Endothelial cell of umbilical vein (primary cell): Measurements from ENCODE around the gene VDR. TPM values are rescaled to one million over a fixed set of nuclear protein-coding genes. Genes with fewer than 3 reads are reported as not detected.
"Not testable (repeated sequence)": the region's sequence is repeated elsewhere in the genome, so short reads cannot be mapped to it uniquely, and the experiment has no call there.

Experiments
- BruUV-seq: library from RNA; stranded (reverse); fragments of 400-500 nt; replicated peaks from 2 replicates; lab custom pipeline; 2021; lab: Mats Ljungman, UMichigan
- CTCF ChIA-PET: fragments of 300-600, 350-600 bp; sonication (Branson Sonifier 250); formaldehyde crosslinking; loops from one replicate; lab custom pipeline; 2021; ENCODE audit warnings: antibody characterized with exemption, inconsistent platforms; lab: Charles Lee
- POLR2A ChIA-PET: fragments of 300-600, 350-600 bp; sonication (Branson Sonifier 250); formaldehyde crosslinking; loops from one replicate; lab custom pipeline; 2021; ENCODE audit warnings: antibody characterized with exemption, inconsistent platforms; lab: Charles Lee
- DNase-seq: peaks from one replicate; pipeline ENCODE4 v3.0.0-alpha.2; 2011; ENCODE audit warnings: low read depth, low spot score
- FAIRE-seq: peaks from 2 replicates; lab custom pipeline; 2011; peaks lifted over from hg19 to GRCh38; lab: Jason Lieb, UNC
- H2AFZ ChIP-seq: 2 replicates; pipeline ENCODE4 v1.6.0; 2012; ENCODE audit warnings: low read depth, low read length, control low read depth, inconsistent platforms
- H3K27ac ChIP-seq: 2 replicates; pipeline ENCODE4 v1.5.1; 2011; ENCODE audit warnings: low read depth, mild to moderate bottlenecking, control low read depth, low read length, moderate library complexity; ENCODE audit not compliant: insufficient read depth
- H3K27me3 ChIP-seq, 2 experiments: 2 replicates each; pipeline versions ENCODE4 v1.6.0 to v1.6.1; 2011; ENCODE audit warnings: low read length in 2 of 2, mixed read lengths in 1 of 2; ENCODE audit not compliant: control insufficient read depth in 2 of 2, insufficient read depth in 2 of 2
- H3K36me3 ChIP-seq, 2 experiments: 2 replicates in 1 of 2; 3 replicates in 1 of 2; pipeline ENCODE4 v1.5.1; 2011; ENCODE audit warnings: low read length in 2 of 2, mild to moderate bottlenecking in 1 of 2, moderate library complexity in 1 of 2; ENCODE audit not compliant: control insufficient read depth in 2 of 2, insufficient read depth in 2 of 2; ENCODE audit errors: extremely low read depth in 1 of 2
- H3K4me1 ChIP-seq: 3 replicates; pipeline ENCODE4 v1.5.1; 2011; ENCODE audit warnings: mild to moderate bottlenecking, low read length; ENCODE audit not compliant: control insufficient read depth, insufficient read depth; ENCODE audit errors: extremely low read depth
- H3K4me2 ChIP-seq: 2 replicates; pipeline ENCODE4 v1.6.1; 2011; ENCODE audit warnings: low read length, control low read depth, mixed read lengths; ENCODE audit not compliant: insufficient read depth
- H3K4me3 ChIP-seq, 3 experiments: fragments of 200-600 bp in 1 of 3; sonication (generic), shearing (Covaris generic) in 1 of 3; replicated peaks in 1 of 3; 2 replicates each; pipeline ENCODE4 v1.5.1; 2011 to 2016; ENCODE audit warnings: control low read depth in 3 of 3, low read length in 3 of 3, mild to moderate bottlenecking in 2 of 3, inconsistent platforms in 1 of 3, low read depth in 1 of 3, moderate library complexity in 1 of 3; ENCODE audit not compliant: insufficient read depth in 1 of 3
- H3K79me2 ChIP-seq: 2 replicates; pipeline ENCODE4 v1.6.0; 2012; ENCODE audit warnings: low read length, inconsistent platforms; ENCODE audit not compliant: control insufficient read depth, insufficient read depth
- H3K9ac ChIP-seq: replicated peaks from 2 replicates; pipeline ENCODE3; 2011; ENCODE audit warnings: low read length, control low read depth; ENCODE audit not compliant: insufficient read depth; ENCODE audit errors: extremely low read depth
- H3K9me1 ChIP-seq: replicated peaks from 3 replicates; pipeline ENCODE4 v1.6.0; 2011; ENCODE audit warnings: mild to moderate bottlenecking, low read length; ENCODE audit not compliant: control insufficient read depth, insufficient read depth; ENCODE audit errors: extremely low read depth
- H3K9me3 ChIP-seq: replicated peaks from 2 replicates; pipeline ENCODE4 v1.5.1; 2012; ENCODE audit warnings: low read length, inconsistent platforms; ENCODE audit not compliant: control insufficient read depth, insufficient read depth
- H4K20me1 ChIP-seq: replicated peaks from 2 replicates; pipeline ENCODE3; 2011; ENCODE audit warnings: mild to moderate bottlenecking, low read length; ENCODE audit not compliant: control insufficient read depth, insufficient read depth; ENCODE audit errors: extremely low read depth
- CTCF ChIP-seq, 2 donors: IDR thresholded peaks; 1 replicate in 1 of 2; 2 replicates in 1 of 2; pipeline ENCODE4 v1.5.1; 2011; ENCODE audit warnings: low read length in 2 of 2, mild to moderate bottlenecking in 2 of 2, moderate library complexity in 2 of 2, control low read depth in 1 of 2, inconsistent platforms in 1 of 2, low read depth in 1 of 2; ENCODE audit not compliant: insufficient read depth in 1 of 2; ENCODE audit errors: extremely low read depth in 1 of 2
- EZH2 ChIP-seq: IDR thresholded peaks from 2 replicates; pipeline ENCODE4 v1.6.1; 2012; ENCODE audit warnings: borderline replicate concordance, low read depth, mild to moderate bottlenecking, moderate library complexity, low read length, inconsistent platforms; ENCODE audit not compliant: severe bottlenecking
- FOS ChIP-seq: IDR thresholded peaks from 2 replicates; pipeline ENCODE4 v1.6.1; 2011; ENCODE audit warnings: mild to moderate bottlenecking, low read length, moderate library complexity, borderline replicate concordance; ENCODE audit not compliant: insufficient read depth
- GATA2 ChIP-seq: IDR thresholded peaks from 2 replicates; pipeline ENCODE4 v1.7.0; 2011; ENCODE audit warnings: low read depth, mild to moderate bottlenecking, moderate library complexity, mixed read lengths, low read length; ENCODE audit not compliant: insufficient read length, insufficient read depth
- JUN ChIP-seq: IDR thresholded peaks from 2 replicates; pipeline ENCODE4 v1.6.1; 2011; ENCODE audit warnings: borderline replicate concordance, low read depth; ENCODE audit not compliant: insufficient read length, insufficient read depth
- MAX ChIP-seq: IDR thresholded peaks from 2 replicates; pipeline ENCODE4 v1.6.1; 2011; ENCODE audit not compliant: insufficient read depth, insufficient read length
- MYC ChIP-seq: IDR thresholded peaks from one replicate; pipeline ENCODE4 v1.6.1; 2011; ENCODE audit warnings: mild to moderate bottlenecking, low read depth, low read length
- POLR2A ChIP-seq: IDR thresholded peaks from 2 replicates; pipeline ENCODE4 v1.6.1; 2012; ENCODE audit warnings: low read depth, mild to moderate bottlenecking, control low read depth, low read length
- POLR2AphosphoS5 ChIP-seq: IDR thresholded peaks from 2 replicates; pipeline ENCODE4 v1.6.1; 2012; ENCODE audit warnings: low read depth, mild to moderate bottlenecking, control low read depth, low read length, moderate library complexity; ENCODE audit not compliant: insufficient read depth
- dilution Hi-C: fragments of 300-500 bp; cut with MboI; formaldehyde crosslinking; loops from one replicate; pipeline ENCODE4 v1.15.0; 2019; ENCODE audit warnings: low sequenced_read_pairs; ENCODE audit not compliant: extremely low pct_ligation_motif_present
- intact Hi-C: fragments of 100-400 bp; cut with micrococcal nuclease; formaldehyde crosslinking; loops from one replicate; pipeline ENCODE4 v1.10.0; 2022
- polyA plus RNA-seq, 4 experiments: library from polyadenylated mRNA; depleted of rRNA in 3 of 4; stranded (reverse) in 3 of 4; unstranded in 1 of 4; fragments of >200 nt; gene quantifications; 2 replicates each; pipeline versions ENCODE4 v1.2.1 to v1.2.3, GENCODE V29; 2011 to 2012; ENCODE audit warnings: missing spikeins in 1 of 4
- total RNA-seq: library from RNA; stranded (reverse); gene quantifications from 2 replicates; pipeline ENCODE4 v1.2.3, GENCODE V29; 2021

Gene VDR
- total and polyA plus RNA-seq, 2 donors (not counting 3 experiments of a cell fraction or from before 2014, with no cell fraction given), result 0.73 to 0.91 TPM

GRCh38 chr12:47842543-47842942 is 62.3 kb downstream of the VDR start:
- not testable (repeated sequence) for BruUV-seq

DNA sequence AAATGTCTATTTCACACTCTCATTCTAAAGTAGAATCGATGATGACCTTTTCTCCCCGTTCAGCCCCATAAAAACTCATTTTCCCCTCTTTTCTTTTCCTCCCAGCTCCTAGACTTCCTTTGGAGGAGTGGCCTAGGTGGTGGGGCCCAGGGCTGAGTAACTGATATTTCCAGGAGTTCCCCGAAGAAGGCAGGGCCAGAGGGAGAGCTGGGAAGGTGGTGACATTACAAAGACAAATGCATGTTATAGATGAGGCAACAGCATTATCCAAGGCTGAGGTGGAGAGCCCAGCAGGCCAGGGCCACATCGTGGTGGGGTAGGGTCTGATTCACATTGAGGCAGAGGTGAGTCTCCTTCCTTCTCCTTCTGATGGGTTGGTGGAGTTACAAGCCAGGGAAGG is 62.9 kb downstream of the VDR start:
- H4K20me1 ChIP-seq, result no peaks in the 10 kb centered on the region
- no TSS peak for BruUV-seq
- intact Hi-C loops, result no loop called here
- no peak overlapping the region for H2AFZ ChIP-seq
- H3K9me3 ChIP-seq, result no peaks in the 10 kb centered on the region
- no peaks in the 10 kb centered on the region for H3K36me3 ChIP-seq
- FAIRE-seq (no peak), DNase-seq (peak; percentile 13)
- no peak overlapping the region for H3K4me3 ChIP-seq
- dilution Hi-C loops, result no loop called here
- H3K4me2 ChIP-seq, result no peak overlapping the region
- no peaks in the 10 kb centered on the region for H3K79me2 ChIP-seq
- ChIA-PET POLR2A (no interaction called here), CTCF (interaction anchor here (0.7 to 15.5 kb wide), 11 partner anchors 10 to 776 kb away, joined by 3 to 427 read pairs (median 7); partner anchors contain the start of genes HDAC7 and VDR)
- no peaks in the 10 kb centered on the region for H3K4me1 ChIP-seq
- no peaks in the 10 kb centered on the region for H3K27me3 ChIP-seq
- no peak for TF ChIP-seq POLR2AphosphoS5
- TF ChIP-seq CTCF (IDR thresholded peaks at IDR 0.05; ENCODE audit: extremely low read depth in 1 of 2, insufficient read depth in 1 of 2, low read depth in 1 of 2, low read length in 2 of 2), result no peak
- no peak for TF ChIP-seq MAX
- TF ChIP-seq GATA2, result no peak
- TF ChIP-seq POLR2A, result no peak
- TF ChIP-seq EZH2, result no peak
- TF ChIP-seq JUN, result no peak
- TF ChIP-seq MYC, result no peak
- no peak for TF ChIP-seq FOS
- H3K9ac ChIP-seq, result no peak overlapping the region
- no peaks in the 10 kb centered on the region for H3K9me1 ChIP-seq
- H3K27ac ChIP-seq, result no peak overlapping the region

More at GRCh38 chr12:47842543-47842942, 62.3 kb downstream of the VDR start:
- H3K4me2 ChIP-seq, DNase-seq, intact Hi-C loops, POLR2A ChIA-PET, H3K9me3 ChIP-seq, dilution Hi-C loops, H4K20me1 ChIP-seq, H3K9me1 ChIP-seq, H3K27me3 ChIP-seq, FAIRE-seq, H3K4me1 ChIP-seq, H3K4me3 ChIP-seq, H2AFZ ChIP-seq, H3K79me2 ChIP-seq, H3K9ac ChIP-seq, H3K36me3 ChIP-seq, H3K27ac ChIP-seq: not testable (repeated sequence)
- CTCF ChIA-PET, result interaction anchor here (1.2 to 15.5 kb wide), 8 partner anchors 23 to 776 kb away, joined by 3 to 427 read pairs (median 70); partner anchors contain the start of gene HDAC7
